Measurements from ENCODE around the gene VPS13D.

The VPS13D gene

GRCh38 chr1:12407050-12407961, 177.5 kb downstream of the VPS13D start:
- DNase-seq (ENCODE audit: low spot score), result no peak

GRCh38 chr1:12407962-12408454, 178.2 kb downstream of the VPS13D start:
- DNase-seq (ENCODE audit: low spot score), result no peak

GRCh38 chr1:12408662-12409061, 178.8 kb downstream of the VPS13D start:
- DNase-seq (ENCODE audit: low spot score), result no peak

- DNase-seq (ENCODE audit: low spot score), result no peak
Observed at GRCh38 chr1:12409681-12410080, 179.9 kb downstream of the VPS13D start.

GRCh38 chr1:12410351-12410750, 180.5 kb downstream of the VPS13D start:
- DNase-seq (ENCODE audit: low spot score), result no peak

GRCh38 chr1:12411098-12411497, 181.3 kb downstream of the VPS13D start:
- DNase-seq (ENCODE audit: low spot score), result no peak

GRCh38 chr1:12411747-12412146, 181.9 kb downstream of the VPS13D start:
- DNase-seq (ENCODE audit: low spot score), result no peak

GRCh38 chr1:12412439-12412838, 182.6 kb downstream of the VPS13D start:
- DNase-seq (ENCODE audit: low spot score), result no peak

GRCh38 chr1:12413664-12414410, 184.0 kb downstream of the VPS13D start:
- DNase-seq (ENCODE audit: low spot score), result no peak

- no peak for DNase-seq (ENCODE audit: low spot score)
Observed at GRCh38 chr1:12414444-12415018, 184.7 kb downstream of the VPS13D start.

- DNase-seq (ENCODE audit: low spot score), result no peak
Observed at GRCh38 chr1:12415038-12415466, 185.2 kb downstream of the VPS13D start.

GRCh38 chr1:12416101-12416500, 186.3 kb downstream of the VPS13D start:
- no peak for DNase-seq (ENCODE audit: low spot score)

- DNase-seq (ENCODE audit: low spot score), result no peak
Observed at GRCh38 chr1:12416744-12417143, 186.9 kb downstream of the VPS13D start.

GRCh38 chr1:12417389-12417788, 187.6 kb downstream of the VPS13D start:
- DNase-seq (ENCODE audit: low spot score), result no peak

- no peak for DNase-seq (ENCODE audit: low spot score)
Observed at GRCh38 chr1:12420171-12420570, 190.3 kb downstream of the VPS13D start.

GRCh38 chr1:12422488-12422887, 192.7 kb downstream of the VPS13D start:
- no peak for DNase-seq (ENCODE audit: low spot score)

GRCh38 chr1:12424087-12424529, 194.3 kb downstream of the VPS13D start:
- DNase-seq (ENCODE audit: low spot score), result no peak

- no peak for DNase-seq (ENCODE audit: low spot score)
Observed at GRCh38 chr1:12424793-12425192, 195.0 kb downstream of the VPS13D start.

GRCh38 chr1:12426030-12426429, 196.2 kb downstream of the VPS13D start:
- DNase-seq (ENCODE audit: low spot score), result no peak

GRCh38 chr1:12428334-12428733, 198.5 kb downstream of the VPS13D start:
- no peak for DNase-seq (ENCODE audit: low spot score)

- no peak for DNase-seq (ENCODE audit: low spot score)
Observed at GRCh38 chr1:12430525-12430924, 200.7 kb downstream of the VPS13D start.

- no peak for DNase-seq (ENCODE audit: low spot score)
Observed at GRCh38 chr1:12432897-12433296, 203.1 kb downstream of the VPS13D start.

All from NAMALWA (cell line).